HCT116 (cell line): ENCODE measurements around the gene MEIOC.

Experiments used
- POLR2A ChIP-seq: IDR thresholded peaks from 2 replicates; pipeline ENCODE4 v1.7.0; 2011; ENCODE audit warnings: borderline replicate concordance; ENCODE audit not compliant: insufficient read depth, insufficient read length; ENCODE audit errors: extremely low read depth
- SRF ChIP-seq: IDR thresholded peaks from 2 replicates; pipeline ENCODE4 v1.6.1; 2012; ENCODE audit warnings: low read depth
- TCF7L2 ChIP-seq: IDR thresholded peaks from 2 replicates; pipeline ENCODE4 v1.7.0; 2011; ENCODE audit warnings: borderline replicate concordance, inconsistent platforms; ENCODE audit not compliant: insufficient read depth, insufficient read length; ENCODE audit errors: extremely low read depth
- ZNF274 ChIP-seq: fragments of 200-500 bp; sonication (Bioruptor generic); IDR thresholded peaks from 2 replicates; pipeline ENCODE4 v1.6.1; 2014; ENCODE audit warnings: mild to moderate bottlenecking, low read depth, low read length, inconsistent platforms
- TF ChIP-seq, protein P1 (sequence below), 3 experiments: fragments of 200-600 bp in 1 of 3; sonication (generic) in 1 of 3; IDR thresholded peaks in 2 of 3; conservative IDR thresholded peaks in 1 of 3; 2 replicates each; pipeline ENCODE4 v1.5.1; 2012 to 2017; ENCODE audit warnings: low read depth in 2 of 3, low read length in 2 of 3, antibody characterized with exemption in 1 of 3, borderline replicate concordance in 1 of 3, control low read depth in 1 of 3, mild to moderate bottlenecking in 1 of 3, mixed read lengths in 1 of 3, mixed run types in 1 of 3, moderate library complexity in 1 of 3; ENCODE audit not compliant: insufficient read depth in 1 of 3
- TF ChIP-seq, protein P2 (sequence below): IDR thresholded peaks from 2 replicates; pipeline ENCODE4 v1.6.1; 2012

DNA sequence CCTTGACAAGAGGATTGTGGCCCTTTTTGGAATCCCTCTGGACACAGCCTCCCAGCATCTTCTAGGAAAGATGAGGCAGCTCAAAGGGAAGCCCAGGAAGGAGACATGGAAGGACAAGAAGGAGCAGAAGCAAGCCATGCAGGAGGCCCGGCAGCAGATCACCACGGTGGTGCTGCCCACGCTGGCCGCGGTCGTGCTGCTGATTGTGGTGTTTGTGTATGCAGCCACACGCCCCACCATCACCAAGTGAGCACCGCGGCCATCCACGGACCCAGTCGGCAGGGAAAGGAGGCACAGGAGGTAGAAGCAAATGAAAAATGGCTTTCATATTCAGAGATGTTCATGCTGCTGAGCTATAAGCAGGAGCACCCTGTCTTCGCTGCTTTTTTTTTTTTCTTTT lies 10.9 kb upstream of the MEIOC start:
- TF ChIP-seq, protein P1, sequence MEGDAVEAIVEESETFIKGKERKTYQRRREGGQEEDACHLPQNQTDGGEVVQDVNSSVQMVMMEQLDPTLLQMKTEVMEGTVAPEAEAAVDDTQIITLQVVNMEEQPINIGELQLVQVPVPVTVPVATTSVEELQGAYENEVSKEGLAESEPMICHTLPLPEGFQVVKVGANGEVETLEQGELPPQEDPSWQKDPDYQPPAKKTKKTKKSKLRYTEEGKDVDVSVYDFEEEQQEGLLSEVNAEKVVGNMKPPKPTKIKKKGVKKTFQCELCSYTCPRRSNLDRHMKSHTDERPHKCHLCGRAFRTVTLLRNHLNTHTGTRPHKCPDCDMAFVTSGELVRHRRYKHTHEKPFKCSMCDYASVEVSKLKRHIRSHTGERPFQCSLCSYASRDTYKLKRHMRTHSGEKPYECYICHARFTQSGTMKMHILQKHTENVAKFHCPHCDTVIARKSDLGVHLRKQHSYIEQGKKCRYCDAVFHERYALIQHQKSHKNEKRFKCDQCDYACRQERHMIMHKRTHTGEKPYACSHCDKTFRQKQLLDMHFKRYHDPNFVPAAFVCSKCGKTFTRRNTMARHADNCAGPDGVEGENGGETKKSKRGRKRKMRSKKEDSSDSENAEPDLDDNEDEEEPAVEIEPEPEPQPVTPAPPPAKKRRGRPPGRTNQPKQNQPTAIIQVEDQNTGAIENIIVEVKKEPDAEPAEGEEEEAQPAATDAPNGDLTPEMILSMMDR (IDR thresholded peaks at IDR 0.05 in 2 of 3, conservative IDR thresholded peaks at IDR 0.05 in 1 of 3; ENCODE audit: borderline replicate concordance in 1 of 3, insufficient read depth in 1 of 3, low read depth in 2 of 3, low read length in 2 of 3) = no peak
- no peak for TF ChIP-seq TCF7L2
- no peak for TF ChIP-seq POLR2A
- no peak for TF ChIP-seq SRF
- TF ChIP-seq ZNF274 = no peak
- TF ChIP-seq, protein P2, sequence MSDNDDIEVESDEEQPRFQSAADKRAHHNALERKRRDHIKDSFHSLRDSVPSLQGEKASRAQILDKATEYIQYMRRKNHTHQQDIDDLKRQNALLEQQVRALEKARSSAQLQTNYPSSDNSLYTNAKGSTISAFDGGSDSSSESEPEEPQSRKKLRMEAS = no peak
